AG04449 (cell line): ENCODE results near the gene MFAP4.

Experiments used
- CTCF ChIA-PET: fragments of 350-600 bp; formaldehyde crosslinking; extraction: SDS; loops from one replicate; lab custom pipeline; 2021; ENCODE audit warnings: antibody characterized with exemption; lab: Yijun Ruan, JAX
- POLR2A ChIA-PET: fragments of 400-600, 350-600 bp; formaldehyde crosslinking; extraction: SDS; loops from one replicate; lab custom pipeline; 2020; ENCODE audit warnings: antibody characterized with exemption, inconsistent platforms; lab: Yijun Ruan, JAX
- DNase-seq: peaks from one replicate; pipeline ENCODE4 v3.0.0-alpha.2; 2010; ENCODE audit warnings: low read depth, low spot score
- H3K4me3 ChIP-seq: 2 replicates; pipeline ENCODE4 v1.5.1; 2011; ENCODE audit warnings: low read depth, mild to moderate bottlenecking, control low read depth, low read length
- TF ChIP-seq, protein P1 (sequence below): IDR thresholded peaks from one replicate; pipeline ENCODE4 v1.5.1; 2011; ENCODE audit warnings: mild to moderate bottlenecking, moderate library complexity, low read length, control low read depth, inconsistent platforms; ENCODE audit not compliant: insufficient read depth; ENCODE audit errors: missing control alignments

MFAP4 gene

GRCh38 chr17:19341641-19342610 lies 45.1 kb downstream of the MFAP4 start:
- ChIA-PET POLR2A (interaction anchor here (1.4 kb wide), 1 partner anchor 12 kb away, joined by 4 read pairs; no protein-coding TSS in a partner anchor), CTCF (interaction anchor here (0.8 to 2.0 kb wide), 5 partner anchors 9 to 21 kb away, joined by 3 to 9 read pairs (median 4); partner anchors contain the start of gene B9D1)
- TF ChIP-seq, protein P1, sequence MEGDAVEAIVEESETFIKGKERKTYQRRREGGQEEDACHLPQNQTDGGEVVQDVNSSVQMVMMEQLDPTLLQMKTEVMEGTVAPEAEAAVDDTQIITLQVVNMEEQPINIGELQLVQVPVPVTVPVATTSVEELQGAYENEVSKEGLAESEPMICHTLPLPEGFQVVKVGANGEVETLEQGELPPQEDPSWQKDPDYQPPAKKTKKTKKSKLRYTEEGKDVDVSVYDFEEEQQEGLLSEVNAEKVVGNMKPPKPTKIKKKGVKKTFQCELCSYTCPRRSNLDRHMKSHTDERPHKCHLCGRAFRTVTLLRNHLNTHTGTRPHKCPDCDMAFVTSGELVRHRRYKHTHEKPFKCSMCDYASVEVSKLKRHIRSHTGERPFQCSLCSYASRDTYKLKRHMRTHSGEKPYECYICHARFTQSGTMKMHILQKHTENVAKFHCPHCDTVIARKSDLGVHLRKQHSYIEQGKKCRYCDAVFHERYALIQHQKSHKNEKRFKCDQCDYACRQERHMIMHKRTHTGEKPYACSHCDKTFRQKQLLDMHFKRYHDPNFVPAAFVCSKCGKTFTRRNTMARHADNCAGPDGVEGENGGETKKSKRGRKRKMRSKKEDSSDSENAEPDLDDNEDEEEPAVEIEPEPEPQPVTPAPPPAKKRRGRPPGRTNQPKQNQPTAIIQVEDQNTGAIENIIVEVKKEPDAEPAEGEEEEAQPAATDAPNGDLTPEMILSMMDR = no peak
- DNase-seq = no peak
- no peak overlapping the region for H3K4me3 ChIP-seq

DNA sequence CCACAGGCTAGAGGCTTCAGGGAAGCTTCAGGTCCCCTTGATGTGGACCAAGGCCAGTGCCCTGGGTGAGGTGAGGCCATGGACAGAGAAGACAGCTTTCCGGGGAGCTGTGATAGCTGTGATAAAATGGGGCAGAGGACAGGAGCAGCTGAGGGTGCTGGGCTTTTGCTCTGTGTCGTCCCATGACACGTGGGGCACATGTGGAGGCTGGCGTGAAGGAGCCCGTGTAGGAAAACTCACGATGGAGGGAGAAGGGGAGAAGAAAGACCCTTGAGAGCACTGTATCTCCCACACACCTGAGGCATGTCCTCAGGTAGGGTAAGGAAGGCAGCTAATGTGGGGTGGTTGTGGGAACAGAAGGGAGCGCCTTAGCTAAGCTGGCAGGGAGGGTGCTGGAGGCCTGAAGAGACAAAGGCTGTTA lies 45.8 kb downstream of the MFAP4 start:
- POLR2A ChIA-PET = interaction anchor here (1.3 to 1.4 kb wide), 2 partner anchors 13 to 106 kb away, joined by 3 to 4 read pairs; no protein-coding TSS in a partner anchor

DNA sequence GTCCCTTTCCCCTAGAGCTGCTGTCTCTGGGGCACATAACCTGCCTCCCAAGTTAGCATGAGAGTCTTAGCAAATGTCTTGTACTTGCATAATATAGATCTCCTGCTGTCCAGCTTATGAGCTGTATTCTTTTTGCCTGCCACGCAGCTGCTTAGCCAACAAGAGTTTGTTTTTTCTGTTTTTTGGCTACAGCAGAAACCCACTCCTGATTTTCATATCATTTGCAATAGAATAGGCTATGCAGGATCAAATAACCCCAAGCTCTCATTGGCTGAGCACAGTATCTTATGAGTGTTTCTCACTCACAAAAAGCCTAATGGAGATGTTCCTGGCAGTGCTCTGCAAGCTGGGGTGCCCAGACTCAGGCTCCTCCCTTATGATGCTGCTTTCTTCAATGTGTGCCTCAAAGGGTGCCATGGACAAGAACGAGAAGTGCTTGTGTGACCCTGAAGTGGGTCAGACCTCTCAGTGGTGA lies 47.6 kb downstream of the MFAP4 start:
- POLR2A ChIA-PET = no interaction called here
- DNase-seq = no peak
- CTCF ChIA-PET = interaction anchor here (0.7 to 2.2 kb wide), 3 partner anchors 10 to 108 kb away, joined by 3 to 15 read pairs (median 3); partner anchors contain the start of gene B9D1
- H3K4me3 ChIP-seq = no peak overlapping the region
- TF ChIP-seq, protein P1 = no peak

More for the DNA sequence above, 45.8 kb downstream of the MFAP4 start:
- no peak overlapping the region for H3K4me3 ChIP-seq
- TF ChIP-seq, protein P1 = no peak
- no peak for DNase-seq
- CTCF ChIA-PET = interaction anchor here (0.9 to 2.0 kb wide), 3 partner anchors 9 to 21 kb away, joined by 4 to 9 read pairs (median 5); partner anchors contain the start of gene B9D1

DNA sequence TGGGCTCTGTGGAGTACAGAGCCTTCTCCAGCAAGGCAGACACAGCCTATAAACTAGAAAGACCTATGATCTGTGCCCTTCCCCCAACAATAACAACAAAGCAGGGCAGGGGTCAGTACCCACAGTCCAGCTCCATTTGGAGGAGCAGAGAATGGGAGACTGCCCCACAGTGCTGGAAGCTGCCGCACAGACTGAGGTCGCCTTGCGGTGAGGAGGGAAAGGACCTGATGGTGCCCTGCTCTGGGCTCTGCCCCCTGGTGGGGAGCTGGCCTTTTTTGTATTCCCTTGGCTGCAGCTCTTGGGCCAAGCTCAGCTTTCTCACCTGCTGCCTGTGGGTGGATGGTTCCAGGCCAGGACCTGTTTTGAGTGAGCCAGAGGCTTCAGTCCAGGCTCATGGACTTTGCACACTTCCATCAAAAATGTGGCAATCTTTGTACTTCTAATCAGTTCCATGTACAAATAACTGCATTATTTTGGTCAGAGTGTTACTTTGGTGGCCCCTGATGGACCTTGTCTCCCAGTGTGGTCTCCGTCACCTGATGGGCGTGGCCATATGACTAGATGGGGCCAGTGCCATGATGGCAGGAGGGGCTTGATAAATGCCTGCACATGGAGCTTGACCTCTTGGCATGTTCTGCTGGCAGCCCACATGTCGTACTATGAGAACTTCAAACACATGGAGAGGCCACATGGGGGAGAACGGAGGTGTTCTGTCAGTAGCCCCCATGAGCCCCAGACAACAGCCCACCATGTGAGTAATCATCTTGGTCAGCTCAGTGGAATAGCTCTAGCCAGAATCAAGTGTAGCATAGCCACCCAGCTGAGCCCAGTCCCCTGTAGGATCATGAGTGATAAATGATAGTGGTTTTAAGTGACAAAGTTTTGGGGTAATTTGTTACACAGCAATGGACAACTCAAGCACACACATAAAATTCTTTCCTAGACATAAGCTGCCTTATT lies 48.7 kb downstream of the MFAP4 start:
- DNase-seq = no peak
- ChIA-PET POLR2A (interaction anchor here (0.6 kb wide), 1 partner anchor 24 kb away, joined by 3 read pairs; the partner anchor contains the start of gene B9D1), CTCF (interaction anchor here (0.7 to 2.2 kb wide), 6 partner anchors 9 to 109 kb away, joined by 3 to 15 read pairs (median 3); partner anchors contain the start of gene B9D1)

DNA sequence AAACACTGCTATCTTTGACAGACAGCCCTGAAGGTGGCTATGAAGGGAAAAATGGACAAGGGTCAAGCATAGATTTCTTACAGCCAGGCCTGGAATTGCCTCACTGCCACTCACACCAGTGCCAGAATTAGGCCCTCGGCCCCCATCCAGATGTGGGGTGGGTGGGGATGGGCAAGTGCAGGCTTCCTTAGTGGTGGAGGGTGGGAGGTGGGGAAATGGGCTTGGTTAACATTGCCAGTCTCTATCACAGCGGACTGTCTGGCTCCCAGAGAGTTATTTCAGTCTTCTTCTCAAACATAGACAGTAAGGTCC lies 49.3 kb downstream of the MFAP4 start:
- ChIA-PET CTCF (interaction anchor here (1.1 to 1.7 kb wide), 2 partner anchors 9 to 19 kb away, joined by 3 to 5 read pairs; no protein-coding TSS in a partner anchor), POLR2A (no interaction called here)

More for the DNA sequence above, 48.7 kb downstream of the MFAP4 start:
- TF ChIP-seq, protein P1 = peak; percentile 50
- H3K4me3 ChIP-seq = no peak overlapping the region

More for the DNA sequence above, 49.3 kb downstream of the MFAP4 start:
- TF ChIP-seq, protein P1 = no peak
- H3K4me3 ChIP-seq = no peak overlapping the region
- DNase-seq = no peak
